Testis (tissue), 2 donors: ENCODE results near the gene HNRNPA1.

Source experiments
- POLR2A ChIP-seq: fragments of 450-650 bp; IDR thresholded peaks from one replicate; pipeline ENCODE4 v1.6.1; 2017; ENCODE audit warnings: antibody characterized with exemption, mild to moderate bottlenecking, moderate library complexity
- TF ChIP-seq, protein P1 (sequence below), 3 experiments: fragments of 450-650 bp in 2 of 3; fragments of 200-600 bp in 1 of 3; sonication (generic) in 1 of 3; IDR thresholded peaks; one replicate each; pipeline ENCODE4 v1.5.1; 2016 to 2019; ENCODE audit warnings: antibody characterized with exemption in 3 of 3, mild to moderate bottlenecking in 2 of 3, moderate library complexity in 1 of 3

DNA sequence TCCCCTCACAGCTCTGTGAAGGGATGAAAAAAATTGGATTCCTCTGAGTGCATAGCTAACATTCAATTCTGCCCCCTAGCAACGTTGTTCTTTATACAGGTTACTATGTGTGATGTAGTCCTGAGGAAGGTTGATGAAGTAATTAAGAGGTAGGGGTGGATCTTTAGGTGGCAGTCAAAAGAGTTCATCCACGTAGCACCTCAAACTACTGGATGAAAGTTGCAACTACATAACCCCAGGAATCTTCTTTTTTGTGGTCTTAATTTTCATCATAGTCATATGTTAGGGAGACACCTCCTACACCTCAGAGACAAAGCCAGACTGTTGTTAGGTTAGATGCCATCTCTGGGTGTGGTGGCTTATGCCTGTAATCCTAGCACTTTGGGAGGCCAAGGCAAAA lies 30.5 kb downstream of the HNRNPA1 start:
- TF ChIP-seq, protein P1, sequence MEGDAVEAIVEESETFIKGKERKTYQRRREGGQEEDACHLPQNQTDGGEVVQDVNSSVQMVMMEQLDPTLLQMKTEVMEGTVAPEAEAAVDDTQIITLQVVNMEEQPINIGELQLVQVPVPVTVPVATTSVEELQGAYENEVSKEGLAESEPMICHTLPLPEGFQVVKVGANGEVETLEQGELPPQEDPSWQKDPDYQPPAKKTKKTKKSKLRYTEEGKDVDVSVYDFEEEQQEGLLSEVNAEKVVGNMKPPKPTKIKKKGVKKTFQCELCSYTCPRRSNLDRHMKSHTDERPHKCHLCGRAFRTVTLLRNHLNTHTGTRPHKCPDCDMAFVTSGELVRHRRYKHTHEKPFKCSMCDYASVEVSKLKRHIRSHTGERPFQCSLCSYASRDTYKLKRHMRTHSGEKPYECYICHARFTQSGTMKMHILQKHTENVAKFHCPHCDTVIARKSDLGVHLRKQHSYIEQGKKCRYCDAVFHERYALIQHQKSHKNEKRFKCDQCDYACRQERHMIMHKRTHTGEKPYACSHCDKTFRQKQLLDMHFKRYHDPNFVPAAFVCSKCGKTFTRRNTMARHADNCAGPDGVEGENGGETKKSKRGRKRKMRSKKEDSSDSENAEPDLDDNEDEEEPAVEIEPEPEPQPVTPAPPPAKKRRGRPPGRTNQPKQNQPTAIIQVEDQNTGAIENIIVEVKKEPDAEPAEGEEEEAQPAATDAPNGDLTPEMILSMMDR (IDR thresholded peaks at IDR 0.05): no peak
- no peak for TF ChIP-seq POLR2A
